Measurements from ENCODE around the gene IFI27L1. TPM values are rescaled to one million over a fixed set of nuclear protein-coding genes. Genes with fewer than 3 reads are reported as not detected.

IFI27L1 gene
- total RNA-seq (2014; rRNA removed; shearing (Covaris generic)): 9.7 and 9.9 TPM in 2 replicates
- 23.6 and 26.3 TPM in 2 replicates for polyA plus RNA-seq (2014; cell fraction: nucleus; rRNA removed)

DNA sequence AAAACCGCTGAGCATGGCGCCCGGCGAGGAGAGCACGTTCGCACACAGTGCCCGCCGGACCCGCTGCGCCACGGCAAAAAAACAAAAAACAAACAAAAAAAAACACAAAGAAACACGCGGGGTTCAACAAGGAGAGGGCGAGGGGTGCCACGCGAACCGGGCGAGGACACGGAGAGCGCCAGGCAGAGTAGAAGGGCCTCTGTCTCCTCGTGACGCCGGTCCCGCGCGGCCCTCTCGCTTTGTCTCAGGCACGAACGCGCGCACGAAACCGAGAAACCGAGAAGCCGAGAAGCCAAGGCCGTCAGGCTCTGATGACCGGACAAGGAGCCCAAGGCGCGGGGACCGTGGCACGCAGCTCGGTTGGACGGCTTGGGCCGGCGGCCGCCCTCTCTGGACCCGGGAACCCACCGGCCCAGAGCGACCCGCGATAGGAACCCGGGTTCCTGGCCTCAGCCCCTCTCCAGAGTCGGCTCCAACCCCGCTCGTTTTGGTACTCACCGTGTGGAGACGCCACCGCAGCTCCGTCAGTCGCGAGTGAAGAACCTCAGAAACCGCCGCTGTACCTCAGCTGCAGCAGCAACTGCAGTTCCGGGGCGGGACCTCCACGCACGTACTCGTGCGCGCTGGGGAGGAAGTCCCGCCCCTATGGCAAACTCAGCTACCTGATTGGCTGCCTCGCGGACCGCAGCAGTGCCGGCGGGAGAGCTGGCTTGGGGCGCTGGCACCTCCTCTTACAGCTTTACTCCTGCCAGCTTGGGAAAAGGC, at the start of gene IFI27L1, which contains the start of gene DDX24:
Gene IFI27L1, plus strand, starts transcription at position 690 of the 765 bp plus-strand sequence. CDS start 15,628 bp downstream, outside the sequence.
Gene DDX24, minus strand, starts transcription at position 582 of the 765 bp plus-strand sequence. CDS start 1,460 bp downstream, outside the sequence.
- peak; percentile 90 for DNase-seq (ENCODE audit: extremely low read depth, low read depth)

DNA sequence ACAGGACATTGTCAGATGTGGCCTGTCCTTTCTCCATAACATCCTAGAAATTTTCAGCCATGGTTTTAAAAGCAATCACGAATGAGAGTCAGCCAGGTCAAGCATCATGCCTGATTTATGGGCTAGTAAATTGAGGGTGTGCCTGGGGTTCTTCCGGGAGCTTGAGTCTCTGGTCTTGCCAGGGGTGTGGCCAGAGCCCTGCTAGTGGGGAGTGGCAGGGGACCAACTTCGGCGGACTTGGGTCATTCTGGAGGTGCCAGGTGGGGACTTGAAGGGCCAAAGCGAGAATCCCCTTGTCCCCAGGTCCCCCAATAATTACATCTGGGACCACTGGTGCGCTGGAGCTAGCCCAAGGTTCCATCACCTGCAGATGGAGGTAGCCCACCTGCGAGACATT, 49.2 kb upstream of the IFI27L1 start:
- no peak for DNase-seq (ENCODE audit: extremely low read depth, low read depth)

DNA sequence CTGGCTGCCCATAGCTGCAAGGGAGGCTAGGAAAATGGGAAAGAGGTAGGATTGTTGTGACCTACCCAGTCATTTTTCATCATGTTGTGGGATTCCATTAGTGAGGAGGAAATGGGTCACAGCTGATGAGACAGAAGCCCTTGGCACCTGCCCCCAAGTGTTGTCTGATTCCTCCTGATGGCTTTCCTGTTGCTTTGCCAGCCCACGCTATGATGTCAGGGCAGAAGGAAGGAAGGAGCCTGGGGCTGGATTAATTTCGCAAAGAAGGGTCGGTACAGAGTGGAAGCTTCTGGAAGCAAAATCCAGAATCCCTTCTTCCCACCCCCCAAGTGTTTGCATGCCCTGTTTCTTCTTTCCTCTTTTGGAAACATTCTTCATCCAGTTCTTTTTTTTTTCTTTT, 46.2 kb upstream of the IFI27L1 start:
- no peak for DNase-seq (ENCODE audit: extremely low read depth, low read depth)

DNA sequence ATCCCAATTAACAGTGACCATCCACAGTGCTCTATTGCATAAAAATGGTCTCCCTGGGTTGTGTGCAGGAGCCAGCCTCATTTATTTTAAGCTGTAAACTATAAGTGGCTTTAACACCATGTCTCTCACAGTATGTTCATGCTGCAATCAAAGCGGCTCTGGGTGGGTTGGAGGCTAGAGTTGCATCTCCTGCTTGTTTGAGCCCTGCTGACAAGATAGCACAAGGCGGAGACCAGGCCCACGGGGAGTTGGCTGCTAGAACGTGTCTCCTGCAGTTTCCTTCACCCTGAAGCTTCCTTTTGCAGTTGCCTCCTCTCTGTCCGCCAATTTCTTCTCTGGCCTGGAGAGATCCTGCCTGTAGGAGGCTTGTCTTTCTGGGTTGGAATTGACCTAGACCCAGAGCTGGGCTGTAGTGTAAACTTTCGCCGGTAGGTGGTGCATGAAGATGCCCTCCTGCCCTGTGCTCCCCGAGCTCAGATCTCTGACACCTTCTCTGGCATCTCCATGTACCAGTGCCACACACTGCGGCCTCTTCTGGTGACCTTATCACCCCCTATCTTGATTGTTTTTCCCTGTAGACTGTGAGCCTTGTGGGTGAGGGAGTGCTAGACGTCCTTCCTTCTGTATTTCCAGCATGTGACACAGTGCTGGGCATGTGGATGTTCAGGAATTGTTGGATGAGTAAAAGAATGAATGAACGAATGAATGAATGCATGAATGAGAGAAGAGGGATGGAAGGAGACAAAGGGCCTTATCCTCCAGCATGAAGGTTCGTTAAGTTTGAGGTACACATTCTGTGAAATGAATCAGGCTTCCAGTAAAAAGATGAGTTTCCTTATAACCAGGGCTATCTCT, 44.6 kb upstream of the IFI27L1 start:
- peak; percentile 66 for DNase-seq (ENCODE audit: extremely low read depth, low read depth)

- DNase-seq (ENCODE audit: extremely low read depth, low read depth): no peak
These were observed 43.2 kb upstream of the IFI27L1 start for GRCh38 chr14:94037954-94038353.

DNA sequence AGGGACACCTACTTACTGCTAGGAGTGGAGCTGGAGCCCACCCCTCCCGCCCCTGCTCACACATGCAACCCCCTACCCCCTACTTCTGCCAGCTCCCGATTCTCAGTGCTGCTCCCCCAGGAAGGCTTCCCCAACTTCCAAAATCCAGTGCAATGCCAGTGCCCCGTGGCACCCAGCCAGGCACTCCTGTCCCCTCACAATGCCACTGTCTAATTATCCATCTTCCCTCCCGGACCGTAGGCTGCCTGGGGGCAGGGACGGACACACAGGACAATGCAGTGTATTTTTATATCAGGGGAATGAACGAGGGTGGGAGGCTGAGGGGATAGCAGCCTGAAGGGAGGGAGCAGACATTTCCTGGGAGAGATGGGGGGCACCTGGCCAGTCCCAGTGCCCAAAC, 42.6 kb upstream of the IFI27L1 start:
- no peak for DNase-seq (ENCODE audit: extremely low read depth, low read depth)

GRCh38 chr14:94038921-94039629, 42.0 kb upstream of the IFI27L1 start:
- DNase-seq (ENCODE audit: extremely low read depth, low read depth): no peak

GRCh38 chr14:94040247-94040646, 40.9 kb upstream of the IFI27L1 start:
- DNase-seq (ENCODE audit: extremely low read depth, low read depth): no peak

- no peak for DNase-seq (ENCODE audit: extremely low read depth, low read depth)
These were observed 40.3 kb upstream of the IFI27L1 start for GRCh38 chr14:94040796-94041195.

DNA sequence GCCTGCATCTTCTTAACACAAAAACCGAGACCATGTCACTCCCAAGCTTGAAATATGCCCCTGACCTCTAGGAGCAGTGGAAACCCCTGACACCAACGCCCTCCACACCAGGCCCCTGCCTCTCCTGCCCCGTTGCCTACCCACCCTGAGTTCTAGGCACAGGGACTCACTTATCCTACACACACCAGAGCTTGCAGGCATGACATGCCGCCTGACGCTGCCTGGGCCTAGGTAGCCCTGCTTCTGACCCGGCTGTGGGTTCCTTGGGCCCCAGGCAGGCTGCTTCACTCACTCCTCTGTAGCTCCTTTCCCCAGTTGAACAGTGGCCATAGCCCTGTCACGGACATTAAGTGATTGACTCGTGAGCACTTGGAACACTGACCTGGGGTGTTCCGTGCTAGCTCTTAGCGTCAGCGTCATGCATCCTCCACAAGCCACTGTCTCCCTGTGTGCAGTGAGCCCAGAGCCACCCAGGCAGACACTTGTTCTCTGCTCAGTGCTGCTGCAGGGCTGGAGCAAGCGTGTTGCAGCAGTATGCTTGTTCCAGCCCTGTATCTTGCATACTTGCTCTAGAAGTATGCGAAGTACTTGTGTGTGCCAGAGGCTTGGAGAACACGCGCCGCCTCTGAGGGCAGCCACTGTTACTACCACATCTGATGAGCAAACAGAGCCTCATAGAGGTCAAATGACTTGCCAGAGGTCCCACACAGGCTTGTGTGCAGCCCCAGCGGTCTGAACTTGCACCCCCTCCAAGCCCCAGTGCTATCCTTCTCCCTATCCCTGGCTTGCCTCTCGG, 39.4 kb upstream of the IFI27L1 start:
- DNase-seq (ENCODE audit: extremely low read depth, low read depth): no peak

GRCh38 chr14:94042433-94043091, 38.5 kb upstream of the IFI27L1 start:
- DNase-seq (ENCODE audit: extremely low read depth, low read depth): no peak

DNA sequence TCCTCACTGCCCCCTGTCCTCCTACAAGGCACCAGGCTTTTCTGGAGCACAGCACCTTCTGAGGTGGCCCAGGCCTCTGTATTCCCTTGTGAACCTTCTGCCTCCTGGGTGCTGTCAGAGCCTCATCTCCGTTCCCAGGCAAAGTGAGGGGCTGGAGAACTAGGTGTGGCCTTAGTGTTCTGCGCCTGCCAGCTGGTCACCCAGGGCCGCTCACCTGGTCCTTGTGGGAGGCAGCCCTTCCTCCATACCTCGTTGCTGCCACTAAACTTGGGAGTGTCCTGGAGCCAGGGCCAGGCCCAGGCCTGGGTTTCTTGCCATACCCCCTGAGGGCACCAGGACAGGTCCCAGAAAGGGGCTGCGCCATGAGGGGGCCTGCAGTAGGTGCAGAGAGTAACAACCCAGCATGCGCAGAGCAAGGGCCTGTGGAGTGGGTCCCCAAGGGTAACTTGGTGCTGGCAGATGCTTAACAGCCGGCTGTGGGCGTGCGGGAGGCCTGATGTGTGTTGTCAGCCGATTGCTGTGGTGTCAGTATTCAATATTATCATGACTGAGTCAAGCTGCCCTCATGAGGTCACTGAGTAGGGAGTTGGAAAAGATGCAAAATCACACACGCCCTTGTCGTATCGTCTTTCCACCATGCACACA, 37.9 kb upstream of the IFI27L1 start:
- no peak for DNase-seq (ENCODE audit: extremely low read depth, low read depth)

DNA sequence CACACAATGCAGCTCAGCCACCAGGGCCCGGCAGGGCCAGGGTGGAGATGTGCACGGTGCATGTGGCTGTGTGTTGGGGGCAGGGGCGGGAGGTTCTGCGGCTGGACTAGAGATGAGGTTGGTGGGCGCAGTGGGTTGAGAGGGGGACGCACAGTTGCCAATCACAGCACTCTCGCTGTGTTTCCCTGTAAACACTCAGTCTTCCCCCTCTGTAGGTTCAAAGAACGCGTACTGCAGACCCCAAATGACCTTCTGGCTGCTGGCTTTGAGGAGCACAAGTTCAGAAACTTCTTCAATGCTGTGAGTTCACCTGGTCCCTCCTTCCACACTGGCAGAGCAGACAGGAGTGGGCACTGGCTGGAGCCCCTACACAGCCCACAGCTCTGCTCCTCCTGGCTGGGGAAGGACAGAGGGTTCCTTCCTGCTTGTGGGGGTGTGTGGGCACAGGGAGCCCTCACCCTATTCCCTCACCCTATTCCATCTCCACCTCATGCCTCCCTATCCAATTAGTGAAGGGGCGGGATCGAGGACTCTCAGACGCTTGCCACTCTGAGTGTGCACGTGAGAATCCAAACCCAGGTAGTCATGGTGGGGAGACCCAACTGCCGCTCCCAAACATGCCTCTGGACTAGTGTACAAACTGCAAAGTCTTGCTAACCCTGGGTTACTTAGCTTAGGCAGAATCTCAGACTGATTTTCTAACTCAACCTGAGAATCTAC, 37.2 kb upstream of the IFI27L1 start:
- no peak for DNase-seq (ENCODE audit: extremely low read depth, low read depth)

- DNase-seq (ENCODE audit: extremely low read depth, low read depth): no peak
These were observed 36.5 kb upstream of the IFI27L1 start for GRCh38 chr14:94044476-94045091.

GRCh38 chr14:94045101-94045500, 36.0 kb upstream of the IFI27L1 start:
- DNase-seq (ENCODE audit: extremely low read depth, low read depth): no peak

- DNase-seq (ENCODE audit: extremely low read depth, low read depth): no peak
These were observed 35.4 kb upstream of the IFI27L1 start for GRCh38 chr14:94045563-94046345.

- DNase-seq (ENCODE audit: extremely low read depth, low read depth): no peak
These were observed 34.3 kb upstream of the IFI27L1 start for GRCh38 chr14:94046696-94047250.
